ENCODE data around the gene PHGDH. TPM values are rescaled to one million over a fixed set of nuclear protein-coding genes. Genes with fewer than 3 reads are reported as not detected.

The PHGDH gene
- total RNA-seq, 1 donor from 2014 or later, result 168 TPM

GRCh38 chr1:119712342-119713038 is 756 bp downstream of the PHGDH start:
- peaks cover 4% of the 10 kb centered on the region for H3K36me3 ChIP-seq (ENCODE audit: control insufficient read depth, insufficient read depth, low read length)
- H3K27me3 ChIP-seq (ENCODE audit: control insufficient read depth, insufficient read depth, low read length), result no peaks in the 10 kb centered on the region
- peak overlapping the region; percentile 95 for H3K4me3 ChIP-seq (ENCODE audit: low read depth, low read length)
- DNase-seq (ENCODE audit: low read depth) (peak; percentile 34), FAIRE-seq (no peak)
- peak; percentile 6 for TF ChIP-seq CTCF (IDR thresholded peaks at IDR 0.05; ENCODE audit: insufficient read depth, low read length, severe bottlenecking)

GRCh38 chr1:119713039-119713748 is 1.5 kb downstream of the PHGDH start:
- peak overlapping the region; percentile 95 for H3K4me3 ChIP-seq (ENCODE audit: low read depth, low read length)
- H3K27me3 ChIP-seq (ENCODE audit: control insufficient read depth, insufficient read depth, low read length), result no peaks in the 10 kb centered on the region
- peaks cover 4% of the 10 kb centered on the region for H3K36me3 ChIP-seq (ENCODE audit: control insufficient read depth, insufficient read depth, low read length)
- DNase-seq (ENCODE audit: low read depth), result no peak
- no peak for TF ChIP-seq CTCF (IDR thresholded peaks at IDR 0.05; ENCODE audit: insufficient read depth, low read length, severe bottlenecking)
- FAIRE-seq, result no peak

GRCh38 chr1:119713749-119714456 is 2.2 kb downstream of the PHGDH start:
- FAIRE-seq, result no peak
- H3K36me3 ChIP-seq (ENCODE audit: control insufficient read depth, insufficient read depth, low read length), result peaks cover 4% of the 10 kb centered on the region
- no peak for DNase-seq (ENCODE audit: low read depth)
- H3K27me3 ChIP-seq (ENCODE audit: control insufficient read depth, insufficient read depth, low read length), result no peaks in the 10 kb centered on the region
- TF ChIP-seq CTCF (IDR thresholded peaks at IDR 0.05; ENCODE audit: insufficient read depth, low read length, severe bottlenecking), result no peak
- peak overlapping the region; percentile 95 for H3K4me3 ChIP-seq (ENCODE audit: low read depth, low read length)

- Histone ChIP-seq H3K27me3 (ENCODE audit: control insufficient read depth, insufficient read depth, low read length) (no peaks in the 10 kb centered on the region), H3K4me3 (ENCODE audit: low read depth, low read length) (no peak overlapping the region), H3K36me3 (ENCODE audit: control insufficient read depth, insufficient read depth, low read length) (peaks cover 4% of the 10 kb centered on the region)
- FAIRE-seq (no peak), DNase-seq (ENCODE audit: low read depth) (no peak)
- TF ChIP-seq CTCF (IDR thresholded peaks at IDR 0.05; ENCODE audit: insufficient read depth, low read length, severe bottlenecking), result no peak
These were observed 2.8 kb downstream of the PHGDH start for GRCh38 chr1:119714583-119714982.

GRCh38 chr1:119715542-119715941 is 3.8 kb downstream of the PHGDH start:
- no peak for DNase-seq (ENCODE audit: low read depth)
- no peak overlapping the region for H3K4me3 ChIP-seq (ENCODE audit: low read depth, low read length)
- no peaks in the 10 kb centered on the region for H3K27me3 ChIP-seq (ENCODE audit: control insufficient read depth, insufficient read depth, low read length)
- no peak for FAIRE-seq
- H3K36me3 ChIP-seq (ENCODE audit: control insufficient read depth, insufficient read depth, low read length), result peaks cover 4% of the 10 kb centered on the region
- no peak for TF ChIP-seq CTCF (IDR thresholded peaks at IDR 0.05; ENCODE audit: insufficient read depth, low read length, severe bottlenecking)

Data from bronchial epithelial cell (primary cell).